ENCODE results near the gene ERN1. TPM values are rescaled to one million over a fixed set of nuclear protein-coding genes. Genes with fewer than 3 reads are reported as not detected.

Gene ERN1
- total and polyA plus RNA-seq, 2 of the 13 experiments (the other 11 are each of a cell fraction or from before 2014, with no cell fraction given): 6.0 to 12.7 TPM

- peak; percentile 83; the same call in 1 of the 2 replicates for TF ChIP-seq ZBTB10 (CRISPR knock-in tag; IDR thresholded peaks at IDR 0.05; ENCODE audit: borderline replicate concordance)
- peak; percentile 17; the same call in 1 of the 2 replicates for TF ChIP-seq HDAC1 (CRISPR knock-in tag; IDR thresholded peaks at IDR 0.05)
- peak; percentile 43; the same call in 1 of the 2 replicates for TF ChIP-seq NR2F6 (IDR thresholded peaks at IDR 0.05)
- TF ChIP-seq NR2F6 (CRISPR knock-in tag; IDR thresholded peaks at IDR 0.05): no peak
- peak; percentile 85 for TF ChIP-seq PAXIP1 (CRISPR knock-in tag; conservative IDR thresholded peaks at IDR 0.05)
- no peak; the same call in 1 of the 2 replicates for TF ChIP-seq GMEB1 (CRISPR knock-in tag; IDR thresholded peaks at IDR 0.05; ENCODE audit: borderline replicate concordance)
- peak; percentile 41 for TF ChIP-seq RARA (CRISPR knock-in tag; IDR thresholded peaks at IDR 0.05)
- TF ChIP-seq PHF21A (CRISPR knock-in tag; IDR thresholded peaks at IDR 0.05): peak; percentile 69
- peak; percentile 63 for TF ChIP-seq POGZ (CRISPR knock-in tag; IDR thresholded peaks at IDR 0.05)
- TF ChIP-seq FOXP1 (IDR thresholded peaks at IDR 0.05): no peak
- peak; percentile 45; the same call in 1 of the 2 replicates for TF ChIP-seq FOXP1 (CRISPR knock-in tag; IDR thresholded peaks at IDR 0.05)
- TF ChIP-seq ZNF607 (CRISPR knock-in tag; IDR thresholded peaks at IDR 0.05; ENCODE audit: borderline replicate concordance): 0 out of 2 replicates have a peak, but pooled peaks have one; percentile 15
- TF ChIP-seq ATF1 (CRISPR knock-in tag; IDR thresholded peaks at IDR 0.05): 0 out of 2 replicates have a peak, but pooled peaks have one; percentile 8
- TF ChIP-seq HMGXB4 (CRISPR knock-in tag; IDR thresholded peaks at IDR 0.05; ENCODE audit: borderline replicate concordance in 1 of 2, low read depth in 1 of 2): 0 out of 4 replicates have a peak, but pooled peaks of 1 of the 2 experiments have one; percentile 24
- peak; percentile 59; the same call in 1 of the 2 replicates for TF ChIP-seq ZSCAN5A (CRISPR knock-in tag; IDR thresholded peaks at IDR 0.05; ENCODE audit: borderline replicate concordance)
- TF ChIP-seq ZNF883 (CRISPR knock-in tag; IDR thresholded peaks at IDR 0.05; ENCODE audit: not compliant biosample characterization): no peak
- no peak for TF ChIP-seq RBM39 (IDR thresholded peaks at IDR 0.05; ENCODE audit: low read depth, low read length, poor library complexity, severe bottlenecking)
Observed at GRCh38 chr17:64074704-64075426, 55.1 kb downstream of the ERN1 start (continued).

Measured in HepG2 (cell line).